Brain microvascular endothelial cell (primary cell): ENCODE data around the gene DGKE.

Experiments
- DNase-seq: peaks from one replicate; pipeline ENCODE4 v3.0.0-alpha.2; 2020
- H3K27ac ChIP-seq: fragments of 250-450 bp; sonication (Bioruptor Pico); 2 replicates; pipeline ENCODE4 v1.5.1; 2020; ENCODE audit warnings: mild to moderate bottlenecking, moderate library complexity
- H3K27me3 ChIP-seq: fragments of 250-450 bp; sonication (Bioruptor Pico); replicated peaks from 2 replicates; pipeline ENCODE4 v1.5.1; 2020; ENCODE audit warnings: mild to moderate bottlenecking
- H3K36me3 ChIP-seq: fragments of 250-450 bp; sonication (Bioruptor Pico); replicated peaks from 2 replicates; pipeline ENCODE4 v1.5.1; 2020; ENCODE audit warnings: mild to moderate bottlenecking
- H3K4me3 ChIP-seq: 2 replicates; pipeline ENCODE4 v1.5.1; 2011; ENCODE audit warnings: low read depth, mild to moderate bottlenecking, control low read depth, low read length, moderate library complexity
- CTCF ChIP-seq: IDR thresholded peaks from 2 replicates; pipeline ENCODE4 v1.5.1; 2011; ENCODE audit warnings: low read depth, mild to moderate bottlenecking, moderate library complexity, low read length, control low read depth, inconsistent platforms; ENCODE audit errors: missing control alignments
- in situ Hi-C: cut with HindIII; loops from 2 replicates; pipeline ENCODE4 v1.10.0; 2017; ENCODE audit warnings: low sequenced_read_pairs, low pct_ligation_motif_present

Gene DGKE

DNA sequence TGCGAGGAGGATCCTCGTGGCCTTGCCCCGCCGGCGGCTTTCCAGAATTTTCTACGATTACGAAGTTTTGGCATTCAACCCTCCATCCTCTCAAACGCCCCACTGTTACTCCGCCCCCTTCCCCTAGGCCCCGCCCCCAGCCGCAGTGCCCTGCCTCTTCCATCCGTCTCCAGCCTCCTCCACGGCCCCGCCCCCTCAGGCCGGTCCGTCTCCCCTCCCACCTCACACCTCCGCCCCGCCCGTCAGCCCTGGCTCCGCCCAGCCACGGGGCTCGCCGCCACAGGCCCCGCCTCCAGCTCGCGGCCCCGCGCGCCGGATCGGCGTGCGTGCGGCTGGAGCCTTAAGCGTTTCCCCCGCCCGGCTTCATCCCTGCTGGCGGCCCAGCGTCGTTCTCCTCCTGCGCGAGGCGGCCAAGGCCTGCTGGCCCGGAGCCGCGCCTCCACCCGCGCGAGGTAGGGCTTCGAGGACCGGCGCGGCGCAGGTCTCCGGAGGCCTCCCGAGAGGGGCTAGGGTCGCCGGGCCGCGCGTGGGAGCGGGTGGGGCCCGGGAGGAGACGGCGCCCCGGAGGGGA is at the start of gene DGKE, which contains the start of gene C17orf67:
DGKE (plus strand) TSS at position 343 of the 571 bp plus-strand sequence. CDS start 645 bp downstream, outside the sequence.
C17orf67 (minus strand) TSS at position 112 of the 571 bp plus-strand sequence. CDS start 18,110 bp downstream, outside the sequence.
- peak within 1 kb of the TSS; percentile 77 for H3K4me3 ChIP-seq
- no peak for TF ChIP-seq CTCF
- in situ Hi-C loops = no loop called here
- no peaks in the 10 kb centered on the region for H3K27me3 ChIP-seq
- H3K27ac ChIP-seq = peak within 1 kb of the TSS; percentile 41
- no peaks in the 10 kb centered on the region for H3K36me3 ChIP-seq
- peak; percentile 93 for DNase-seq

GRCh38 chr17:56785405-56785804 is 48.5 kb upstream of the DGKE start:
- in situ Hi-C loops = no loop called here
- Histone ChIP-seq H3K27me3 (peaks cover 2% of the 10 kb centered on the region), H3K27ac (no peak overlapping the region), H3K4me3 (no peak overlapping the region), H3K36me3 (no peaks in the 10 kb centered on the region)
- no peak for DNase-seq
- TF ChIP-seq CTCF = no peak

DNA sequence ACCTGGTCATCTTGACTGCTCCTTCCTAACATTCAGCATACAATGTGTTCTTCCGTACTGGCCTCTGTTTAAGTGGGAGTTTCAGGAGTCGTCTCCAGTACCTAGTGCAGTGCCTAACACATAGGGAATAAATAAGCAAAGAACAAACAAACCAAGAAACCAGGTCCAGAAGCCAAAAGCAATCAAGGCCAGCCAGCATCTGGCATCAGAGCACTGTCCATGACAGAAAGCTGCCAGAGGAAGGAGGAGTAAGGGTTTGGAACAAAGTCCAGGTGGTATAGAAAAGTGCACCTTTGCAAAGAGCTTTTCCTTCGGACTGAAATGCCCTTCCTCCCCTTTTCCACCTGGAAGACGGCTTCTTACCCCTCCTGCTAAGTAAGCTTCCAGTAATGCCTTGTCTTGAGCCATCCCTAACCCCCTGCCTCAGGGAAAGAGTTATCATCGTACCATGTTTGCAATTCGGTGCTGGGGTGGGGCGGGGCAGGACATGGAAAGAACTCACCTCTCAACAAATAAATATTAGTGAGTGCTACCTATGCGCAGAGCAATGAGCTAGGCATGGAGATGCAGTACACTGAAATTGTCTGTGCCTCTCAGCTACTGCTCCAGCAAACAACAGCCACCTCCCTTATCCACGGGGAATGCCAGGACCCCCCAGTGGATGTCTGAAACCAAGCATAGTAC is 47.8 kb upstream of the DGKE start:
- no peak overlapping the region for H3K27ac ChIP-seq
- H3K36me3 ChIP-seq = no peaks in the 10 kb centered on the region
- no peak overlapping the region for H3K4me3 ChIP-seq
- no peak for DNase-seq
- in situ Hi-C loops = no loop called here
- peaks cover 1% of the 10 kb centered on the region for H3K27me3 ChIP-seq
- TF ChIP-seq CTCF = no peak

- Histone ChIP-seq H3K27me3 (no peaks in the 10 kb centered on the region), H3K27ac (no peak overlapping the region), H3K4me3 (no peak overlapping the region), H3K36me3 (no peaks in the 10 kb centered on the region)
- TF ChIP-seq CTCF = no peak
- in situ Hi-C loops = no loop called here
- peak; percentile 79 for DNase-seq
These were observed 46.9 kb upstream of the DGKE start for GRCh38 chr17:56786989-56787482.

- in situ Hi-C loops = no loop called here
- no peak overlapping the region for H3K4me3 ChIP-seq
- TF ChIP-seq CTCF = no peak
- DNase-seq = no peak
- H3K27ac ChIP-seq = no peak overlapping the region
- no peaks in the 10 kb centered on the region for H3K27me3 ChIP-seq
- H3K36me3 ChIP-seq = no peaks in the 10 kb centered on the region
These were observed 41.7 kb upstream of the DGKE start for GRCh38 chr17:56792267-56792666.

- Histone ChIP-seq H3K36me3 (no peaks in the 10 kb centered on the region), H3K27ac (no peak overlapping the region), H3K27me3 (no peaks in the 10 kb centered on the region), H3K4me3 (no peak overlapping the region)
- no peak for TF ChIP-seq CTCF
- no peak for DNase-seq
- in situ Hi-C loops = no loop called here
These were observed 40.4 kb upstream of the DGKE start for GRCh38 chr17:56793531-56793930.
